A673 (cell line): Measurements from ENCODE around the gene HIBCH.

Experiments used
- EZH2 ChIP-seq: fragments of 200-600 bp; sonication (generic); IDR thresholded peaks from 2 replicates; pipeline ENCODE4 v1.6.1; 2017; ENCODE audit warnings: borderline replicate concordance, low read depth, mild to moderate bottlenecking, mixed read lengths, antibody characterized with exemption, low read length; ENCODE audit not compliant: poor library complexity, severe bottlenecking
- TF ChIP-seq, protein P1 (sequence below): fragments of 300-800, 200-600 bp; sonication (generic); conservative IDR thresholded peaks from 2 replicates; pipeline ENCODE4 v1.5.1; 2017; ENCODE audit warnings: low read depth, mild to moderate bottlenecking, antibody characterized with exemption, low read length, moderate library complexity, mixed read lengths

DNA sequence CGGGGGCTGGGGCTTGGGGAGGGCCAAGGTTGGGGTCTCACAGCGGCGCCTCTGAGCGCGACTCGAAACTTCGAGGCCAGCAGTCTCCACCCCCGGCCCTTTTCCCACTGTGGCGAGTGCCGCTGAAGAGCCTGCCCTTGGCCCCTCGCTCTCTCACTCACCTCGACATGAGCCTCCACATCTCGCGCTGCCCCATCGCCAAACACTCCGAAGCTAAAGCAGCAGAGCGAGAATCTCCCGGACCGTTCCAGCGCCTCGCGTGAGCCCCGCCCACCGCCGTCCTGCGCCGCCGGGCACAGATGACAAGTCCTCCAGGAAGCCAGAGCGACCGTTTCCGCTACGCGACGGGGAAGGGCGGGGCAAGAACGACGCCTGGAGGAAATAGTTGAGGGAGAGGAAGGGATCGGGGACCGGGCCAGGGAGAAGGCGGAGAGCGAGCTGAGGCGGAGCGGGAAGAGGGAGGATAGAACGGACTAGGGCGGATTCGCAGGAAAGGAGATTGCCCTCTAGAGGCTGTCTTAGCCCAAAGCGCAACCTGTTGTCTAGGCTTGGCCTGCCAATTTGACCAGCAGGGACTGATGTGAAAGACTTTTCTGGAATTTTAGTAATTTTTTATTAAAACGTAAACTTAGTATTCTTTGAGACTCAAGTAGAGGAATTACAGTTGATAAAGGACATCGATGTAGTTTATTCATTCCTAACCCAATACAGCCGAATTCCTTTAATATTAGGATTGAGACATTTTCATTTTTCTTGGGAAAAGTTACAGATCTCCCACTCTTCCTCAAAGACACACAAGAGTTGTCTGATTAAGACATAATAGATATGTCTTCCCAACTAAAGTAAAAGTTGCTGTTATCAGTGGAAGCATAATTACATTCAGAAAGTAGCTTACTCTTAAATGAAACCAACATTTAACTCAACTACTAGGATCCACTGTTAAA lies at the start of gene HIBCH:
- TF ChIP-seq, protein P1, sequence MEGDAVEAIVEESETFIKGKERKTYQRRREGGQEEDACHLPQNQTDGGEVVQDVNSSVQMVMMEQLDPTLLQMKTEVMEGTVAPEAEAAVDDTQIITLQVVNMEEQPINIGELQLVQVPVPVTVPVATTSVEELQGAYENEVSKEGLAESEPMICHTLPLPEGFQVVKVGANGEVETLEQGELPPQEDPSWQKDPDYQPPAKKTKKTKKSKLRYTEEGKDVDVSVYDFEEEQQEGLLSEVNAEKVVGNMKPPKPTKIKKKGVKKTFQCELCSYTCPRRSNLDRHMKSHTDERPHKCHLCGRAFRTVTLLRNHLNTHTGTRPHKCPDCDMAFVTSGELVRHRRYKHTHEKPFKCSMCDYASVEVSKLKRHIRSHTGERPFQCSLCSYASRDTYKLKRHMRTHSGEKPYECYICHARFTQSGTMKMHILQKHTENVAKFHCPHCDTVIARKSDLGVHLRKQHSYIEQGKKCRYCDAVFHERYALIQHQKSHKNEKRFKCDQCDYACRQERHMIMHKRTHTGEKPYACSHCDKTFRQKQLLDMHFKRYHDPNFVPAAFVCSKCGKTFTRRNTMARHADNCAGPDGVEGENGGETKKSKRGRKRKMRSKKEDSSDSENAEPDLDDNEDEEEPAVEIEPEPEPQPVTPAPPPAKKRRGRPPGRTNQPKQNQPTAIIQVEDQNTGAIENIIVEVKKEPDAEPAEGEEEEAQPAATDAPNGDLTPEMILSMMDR = peak; percentile 94
- TF ChIP-seq EZH2 = no peak
